GM21737 (cell line): ENCODE measurements around the gene ACOX3.

Source experiments
- ATAC-seq: cut with Tn5 transposase; IDR thresholded peaks from one replicate; pipeline ENCODE4 v1.9.1; 2021; ENCODE audit warnings: mild to moderate bottlenecking, moderate library complexity; ENCODE audit not compliant: unreplicated experiment

The ACOX3 gene

GRCh38 chr4:8376361-8377102, 64.0 kb downstream of the ACOX3 start:
- ATAC-seq, result no peak

- ATAC-seq, result no peak
Observed at GRCh38 chr4:8374851-8375649, 65.5 kb downstream of the ACOX3 start.

GRCh38 chr4:8373973-8374545, 66.5 kb downstream of the ACOX3 start:
- ATAC-seq, result no peak

- no peak for ATAC-seq
Observed at GRCh38 chr4:8373270-8373972, 67.1 kb downstream of the ACOX3 start.

- no peak for ATAC-seq
Observed at GRCh38 chr4:8372506-8372905, 68.0 kb downstream of the ACOX3 start.

GRCh38 chr4:8371596-8371995, 68.9 kb downstream of the ACOX3 start:
- no peak for ATAC-seq

GRCh38 chr4:8370835-8371595, 69.5 kb downstream of the ACOX3 start:
- ATAC-seq, result no peak

GRCh38 chr4:8370106-8370787, 70.3 kb downstream of the ACOX3 start:
- no peak for ATAC-seq

- no peak for ATAC-seq
Observed at GRCh38 chr4:8369426-8370105, 71.0 kb downstream of the ACOX3 start.

GRCh38 chr4:8368998-8369397, 71.5 kb downstream of the ACOX3 start:
- ATAC-seq, result no peak

- no peak for ATAC-seq
Observed at GRCh38 chr4:8368061-8368481, 72.5 kb downstream of the ACOX3 start.

- no peak for ATAC-seq
Observed at GRCh38 chr4:8366601-8367000, 73.9 kb downstream of the ACOX3 start.

GRCh38 chr4:8365951-8366350, 74.6 kb downstream of the ACOX3 start:
- ATAC-seq, result no peak

GRCh38 chr4:8365353-8365752, 75.2 kb downstream of the ACOX3 start:
- no peak for ATAC-seq

- ATAC-seq, result no peak
Observed at GRCh38 chr4:8364848-8365350, 75.6 kb downstream of the ACOX3 start.

GRCh38 chr4:8364141-8364540, 76.4 kb downstream of the ACOX3 start:
- ATAC-seq, result no peak

GRCh38 chr4:8362483-8362882, 78.0 kb downstream of the ACOX3 start:
- no peak for ATAC-seq

- ATAC-seq, result no peak
Observed at GRCh38 chr4:8359193-8359592, 81.3 kb downstream of the ACOX3 start.

GRCh38 chr4:8356856-8357255, 83.7 kb downstream of the ACOX3 start:
- ATAC-seq, result no peak
